Body of pancreas (tissue), 4 donors: ENCODE data around the gene ASTE1. TPM values are rescaled to one million over a fixed set of nuclear protein-coding genes. Genes with fewer than 3 reads are reported as not detected.
"Not testable (repeated sequence)": the region's sequence is repeated elsewhere in the genome, so short reads cannot be mapped to it uniquely, and the experiment has no call there.

Experiments
- ATAC-seq: fragments of 150-250 bp; one replicate; pipeline ENCODE4 v1.9.1; 2016
- DNase-seq, 4 donors: peaks; one replicate each; pipeline ENCODE4 v3.0.0-alpha.2; 2019
- H3K27ac ChIP-seq, 4 donors: fragments of 200-600 bp; sonication (generic); 1 replicate in 3 of 4; 2 replicates in 1 of 4; pipeline versions ENCODE4 v1.5.1 to v1.6.1; 2016 to 2019; ENCODE audit warnings: mild to moderate bottlenecking in 1 of 4, mixed read lengths in 1 of 4, moderate library complexity in 1 of 4
- H3K27me3 ChIP-seq, 2 donors: fragments of 200-600 bp; sonication (generic); one replicate each; pipeline ENCODE4 v1.6.0; 2016; ENCODE audit warnings: mild to moderate bottlenecking in 1 of 2
- H3K36me3 ChIP-seq, 2 donors: fragments of 200-600 bp; sonication (generic); replicated peaks in 1 of 2; 2 replicates each; pipeline ENCODE4 v1.5.1; 2016; ENCODE audit warnings: low read depth in 2 of 2; ENCODE audit not compliant: insufficient read depth in 1 of 2
- H3K4me1 ChIP-seq: fragments of 200-600 bp; sonication (generic); one replicate; pipeline ENCODE4 v1.6.0; 2016
- H3K4me3 ChIP-seq, 2 donors: fragments of 200-600 bp; sonication (generic); 1 replicate in 1 of 2; 2 replicates in 1 of 2; pipeline ENCODE4 v1.5.1; 2016 to 2019
- H3K9me3 ChIP-seq, 3 donors: fragments of 200-600 bp; sonication (generic); 1 replicate in 2 of 3; 2 replicates in 1 of 3; pipeline ENCODE4 v1.5.1; 2016
- CTCF ChIP-seq, 7 experiments: fragments of 450-650 bp in 4 of 7; fragments of 200-600 bp in 3 of 7; sonication (generic) in 3 of 7; IDR thresholded peaks; one replicate each; pipeline ENCODE4 v1.5.1; 2016 to 2019; ENCODE audit warnings: antibody characterized with exemption in 7 of 7
- POLR2A ChIP-seq, 3 donors: fragments of 450-650 bp; IDR thresholded peaks; one replicate each; pipeline ENCODE4 v1.6.1; 2016; ENCODE audit warnings: antibody characterized with exemption in 3 of 3, mild to moderate bottlenecking in 2 of 3
- WGBS, 2 donors: methylation state at CpG; one replicate each; pipeline ENCODE4 v1.1.5; 2017; 5-methylcytosine and 5-hydroxymethylcytosine counted together
- intact Hi-C: fragments of 100-400 bp; cut with DNase I; formaldehyde crosslinking; loops from one replicate; pipeline ENCODE4 v1.15.1; 2023
- total RNA-seq, 2 donors: library from RNA; depleted of rRNA; stranded (reverse); fragments of >200 nt; gene quantifications; one replicate each; pipeline ENCODE4 v1.1.0, GENCODE V29; 2016

The ASTE1 gene
- total RNA-seq, 2 donors from 2014 or later, result 3.4 to 10.5 TPM

- Histone ChIP-seq H3K4me1 (no peaks in the 10 kb centered on the region), H3K4me3 (no peak overlapping the region), H3K9me3 (no peaks in the 10 kb centered on the region), H3K27me3 (no peaks in the 10 kb centered on the region), H3K36me3 (peaks cover 0 to 5% of the 10 kb centered on the region in 2 donors), H3K27ac (no peak overlapping the region)
- intact Hi-C loops, result no loop called here
- no peak for DNase-seq
- ATAC-seq, result no peak
- 81 to 93% methylated on average over 2 of the region's 2 CpGs for WGBS, 2 donors
- TF ChIP-seq CTCF (IDR thresholded peaks at IDR 0.05), result no peak
- TF ChIP-seq POLR2A (IDR thresholded peaks at IDR 0.05), result no peak
Observed at GRCh38 chr3:130979117-130979516, 47.5 kb downstream of the ASTE1 start.

- Histone ChIP-seq H3K27ac (no peak overlapping the region), H3K4me1 (no peaks in the 10 kb centered on the region), H3K36me3 (peaks cover 0 to 4% of the 10 kb centered on the region in 2 donors), H3K27me3 (no peaks in the 10 kb centered on the region), H3K9me3 (no peaks in the 10 kb centered on the region), H3K4me3 (no peak overlapping the region)
- no peak for ATAC-seq
- 72 to 76% methylated on average over 4 of the region's 4 CpGs for WGBS, 2 donors
- no peak for TF ChIP-seq POLR2A (IDR thresholded peaks at IDR 0.05)
- TF ChIP-seq CTCF (IDR thresholded peaks at IDR 0.05), result no peak
- no peak for DNase-seq
- intact Hi-C loops, result no loop called here
Observed at GRCh38 chr3:130976706-130977105, 49.9 kb downstream of the ASTE1 start.

GRCh38 chr3:130975251-130975650 is 51.4 kb downstream of the ASTE1 start:
- ATAC-seq (no peak), DNase-seq (no peak)
- intact Hi-C loops, result no loop called here
- TF ChIP-seq CTCF (IDR thresholded peaks at IDR 0.05) (no peak), POLR2A (IDR thresholded peaks at IDR 0.05) (no peak)
- Histone ChIP-seq H3K4me1 (no peaks in the 10 kb centered on the region), H3K27ac (no peak overlapping the region), H3K27me3 (no peaks in the 10 kb centered on the region), H3K4me3 (no peak overlapping the region), H3K9me3 (no peaks in the 10 kb centered on the region), H3K36me3 (peaks cover 0 to 2% of the 10 kb centered on the region in 2 donors)
- 93 to 96% methylated on average over 3 of the region's 3 CpGs for WGBS, 2 donors

- H3K36me3 ChIP-seq, result no peaks in the 10 kb centered on the region
- no peaks in the 10 kb centered on the region for H3K4me1 ChIP-seq
- ATAC-seq, result no peak
- H3K9me3 ChIP-seq, result no peaks in the 10 kb centered on the region
- no peak overlapping the region for H3K27ac ChIP-seq
- H3K4me3 ChIP-seq, result no peak overlapping the region
- no peak for DNase-seq
- 98% methylated on average over 2 of the region's 2 CpGs for WGBS, 2 donors
- no peak for TF ChIP-seq POLR2A (IDR thresholded peaks at IDR 0.05)
- no peak for TF ChIP-seq CTCF (IDR thresholded peaks at IDR 0.05)
- intact Hi-C loops, result no loop called here
- no peaks in the 10 kb centered on the region for H3K27me3 ChIP-seq
Observed at GRCh38 chr3:130974201-130974600, 52.4 kb downstream of the ASTE1 start.

- no peaks in the 10 kb centered on the region for H3K36me3 ChIP-seq
- H3K4me1 ChIP-seq, result no peaks in the 10 kb centered on the region
- H3K9me3 ChIP-seq, result no peaks in the 10 kb centered on the region
- no peak for TF ChIP-seq CTCF (IDR thresholded peaks at IDR 0.05)
- TF ChIP-seq POLR2A (IDR thresholded peaks at IDR 0.05), result no peak
- H3K27ac ChIP-seq, result no peak overlapping the region
- no peaks in the 10 kb centered on the region for H3K27me3 ChIP-seq
- H3K4me3 ChIP-seq, result no peak overlapping the region
- intact Hi-C loops, result no loop called here
- ATAC-seq (no peak), DNase-seq (no peak)
- WGBS, 2 donors, result 91 to 95% methylated on average over 5 of the region's 5 CpGs
Observed at GRCh38 chr3:130973406-130973805, 53.2 kb downstream of the ASTE1 start.

- H3K4me3 ChIP-seq, H3K27ac ChIP-seq, H3K9me3 ChIP-seq, H3K36me3 ChIP-seq, H3K27me3 ChIP-seq, DNase-seq, ATAC-seq, H3K4me1 ChIP-seq, intact Hi-C loops: not testable (repeated sequence)
- WGBS, 2 donors, result 96 to 100% methylated on average over 2 of the region's 2 CpGs
Observed at GRCh38 chr3:130972592-130972991, 54.0 kb downstream of the ASTE1 start.
